Progenitor cell of endocrine pancreas (in vitro differentiated cells): Measurements from ENCODE around the gene STIM1. TPM values are rescaled to one million over a fixed set of nuclear protein-coding genes. Genes with fewer than 3 reads are reported as not detected.

Experiments
- DNase-seq: peaks from one replicate; pipeline ENCODE4 v3.0.0; 2021; ENCODE audit warnings: low spot score; ENCODE audit not compliant: unreplicated experiment
- H3K27ac Mint-ChIP-seq: 2 replicates; pipeline ENCODE4 v1.8.0; 2021; ENCODE audit warnings: mild to moderate bottlenecking, moderate library complexity, mixed read lengths
- H3K27me3 Mint-ChIP-seq: 2 replicates; pipeline ENCODE4 v1.8.0; 2021; ENCODE audit warnings: mixed read lengths
- H3K36me3 Mint-ChIP-seq: 2 replicates; pipeline ENCODE4 v1.8.0; 2022; ENCODE audit warnings: mixed read lengths; ENCODE audit not compliant: insufficient read depth
- H3K4me1 Mint-ChIP-seq: 2 replicates; pipeline ENCODE4 v1.8.0; 2021; ENCODE audit warnings: low read depth, mixed read lengths
- H3K4me3 Mint-ChIP-seq: 2 replicates; pipeline ENCODE4 v1.8.0; 2021; ENCODE audit warnings: low read depth, mild to moderate bottlenecking, moderate library complexity, mixed read lengths
- H3K9me3 Mint-ChIP-seq: 2 replicates; pipeline ENCODE4 v1.8.0; 2021; ENCODE audit warnings: low read depth, mixed read lengths
- CTCF ChIP-seq: fragments of 200-600 bp; sonication (generic); IDR thresholded peaks from one replicate; pipeline ENCODE4 v1.5.0; 2021; ENCODE audit warnings: antibody characterized with exemption, mild to moderate bottlenecking; ENCODE audit not compliant: unreplicated experiment
- total RNA-seq: library from RNA; stranded (reverse); gene quantifications from 2 replicates; pipeline ENCODE4 v1.2.1, GENCODE V29; 2021

The STIM1 gene
- total RNA-seq, 1 donor from 2014 or later = 27.2 TPM

GRCh38 chr11:3969613-3970012 lies 114.1 kb downstream of the STIM1 start:
- no peaks in the 10 kb centered on the region for H3K9me3 Mint-ChIP-seq
- H3K4me1 Mint-ChIP-seq = no peaks in the 10 kb centered on the region
- no peak overlapping the region for H3K4me3 Mint-ChIP-seq
- H3K27me3 Mint-ChIP-seq = no peaks in the 10 kb centered on the region
- TF ChIP-seq CTCF = no peak
- H3K27ac Mint-ChIP-seq = no peak overlapping the region
- no peaks in the 10 kb centered on the region for H3K36me3 Mint-ChIP-seq
- DNase-seq = no peak

DNA sequence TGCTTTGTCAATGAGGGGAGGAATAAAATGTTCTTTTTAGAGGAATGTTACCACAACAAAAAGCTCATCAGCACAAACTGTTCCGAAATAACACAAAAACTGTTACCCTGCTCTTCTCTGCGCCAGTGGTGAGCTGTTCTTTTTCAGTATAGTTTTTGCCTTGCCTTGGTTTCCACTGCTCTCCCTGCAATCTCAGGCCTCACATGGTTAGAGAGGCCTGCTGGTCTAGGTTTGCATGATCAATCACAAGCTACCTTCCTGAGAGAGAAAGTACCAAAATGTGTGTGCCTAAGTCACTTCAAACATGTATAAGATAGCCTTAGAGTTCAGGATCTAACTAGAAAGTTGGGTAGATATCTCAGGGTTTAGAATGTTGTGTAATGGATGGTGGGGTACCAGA lies 114.6 kb downstream of the STIM1 start:
- Mint-ChIP-seq H3K4me3 (no peak overlapping the region), H3K27me3 (no peaks in the 10 kb centered on the region), H3K4me1 (no peaks in the 10 kb centered on the region), H3K27ac (no peak overlapping the region), H3K9me3 (no peaks in the 10 kb centered on the region), H3K36me3 (no peaks in the 10 kb centered on the region)
- DNase-seq = no peak
- no peak for TF ChIP-seq CTCF

DNA sequence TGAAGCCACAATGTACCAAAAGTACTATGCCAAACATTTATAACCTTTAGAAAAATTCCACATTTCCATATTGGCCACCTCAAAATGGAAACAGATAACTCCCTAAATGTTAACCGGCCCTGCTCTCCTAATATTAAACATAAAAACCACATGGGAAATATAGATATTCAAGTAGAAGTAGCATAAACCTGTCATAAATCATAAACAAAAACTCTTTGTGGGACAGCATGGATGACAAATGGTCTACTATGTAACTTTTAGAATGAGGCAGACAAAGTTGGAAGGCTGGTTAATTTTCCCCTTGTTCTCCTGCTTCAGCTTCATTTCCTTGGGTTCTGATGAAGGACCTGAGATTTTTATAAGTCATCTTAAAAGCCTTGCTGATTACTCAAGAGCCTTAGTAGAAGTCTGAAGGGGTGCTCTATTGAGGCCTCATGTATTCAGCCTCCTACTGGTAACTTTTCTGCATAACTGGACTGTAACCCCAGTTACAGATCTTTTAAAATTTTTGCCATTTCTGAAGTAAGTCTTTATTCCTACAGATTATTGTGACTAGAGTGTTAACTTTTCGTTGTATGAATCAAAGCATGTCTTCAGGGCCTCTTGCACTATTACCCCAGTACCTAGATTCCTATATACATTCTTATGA lies 116.4 kb downstream of the STIM1 start:
- Mint-ChIP-seq H3K27ac (no peak overlapping the region), H3K9me3 (no peaks in the 10 kb centered on the region), H3K4me1 (no peaks in the 10 kb centered on the region), H3K36me3 (no peaks in the 10 kb centered on the region), H3K27me3 (no peaks in the 10 kb centered on the region), H3K4me3 (no peak overlapping the region)
- no peak for TF ChIP-seq CTCF
- DNase-seq = no peak

GRCh38 chr11:3972431-3972830 lies 117.0 kb downstream of the STIM1 start:
- H3K36me3 Mint-ChIP-seq = no peaks in the 10 kb centered on the region
- H3K9me3 Mint-ChIP-seq = no peaks in the 10 kb centered on the region
- H3K4me3 Mint-ChIP-seq = no peak overlapping the region
- H3K27me3 Mint-ChIP-seq = no peaks in the 10 kb centered on the region
- no peak for TF ChIP-seq CTCF
- H3K27ac Mint-ChIP-seq = no peak overlapping the region
- no peak for DNase-seq
- no peaks in the 10 kb centered on the region for H3K4me1 Mint-ChIP-seq

DNA sequence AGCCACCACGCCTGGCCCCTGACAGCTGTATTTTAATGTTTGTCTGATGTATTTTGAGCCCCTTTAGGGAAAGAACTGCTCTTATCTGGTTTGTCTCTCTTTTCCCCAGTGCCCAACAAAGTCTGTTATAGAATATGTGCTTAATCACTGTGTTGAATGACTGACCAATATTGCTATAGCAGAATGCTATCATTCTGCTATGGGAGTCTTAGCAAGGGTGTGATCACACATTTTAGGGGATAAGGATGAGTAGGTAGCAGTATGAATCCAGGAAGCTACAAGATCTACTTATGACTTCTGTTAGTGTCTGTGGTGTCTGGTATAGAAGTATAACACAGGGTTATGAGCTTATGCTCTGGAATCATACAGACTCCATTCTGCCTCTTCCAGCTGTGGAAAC lies 121.6 kb downstream of the STIM1 start:
- H3K27me3 Mint-ChIP-seq = no peaks in the 10 kb centered on the region
- no peak overlapping the region for H3K27ac Mint-ChIP-seq
- H3K4me3 Mint-ChIP-seq = no peak overlapping the region
- no peaks in the 10 kb centered on the region for H3K36me3 Mint-ChIP-seq
- no peaks in the 10 kb centered on the region for H3K4me1 Mint-ChIP-seq
- TF ChIP-seq CTCF = no peak
- H3K9me3 Mint-ChIP-seq = no peaks in the 10 kb centered on the region
- no peak for DNase-seq
